HepG2 (cell line): Measurements from ENCODE around the gene SRSF2. TPM values are rescaled to one million over a fixed set of nuclear protein-coding genes. Genes with fewer than 3 reads are reported as not detected.

Source experiments
- GATAD2A ChIP-seq: IDR thresholded peaks from 2 replicates; pipeline ENCODE4 v1.6.1; 2016
- IRF2 ChIP-seq: IDR thresholded peaks from 2 replicates; pipeline ENCODE4 v1.6.1; 2018; ENCODE audit warnings: missing genetic modification reagents, missing compliant biosample characterization
- STAT6 ChIP-seq: sonication (generic); formaldehyde crosslinking; IDR thresholded peaks from 2 replicates; pipeline ENCODE4 v1.4.0; 2020; ENCODE audit warnings: missing genetic modification reagents, mild to moderate bottlenecking, borderline replicate concordance
- ZNF280B ChIP-seq: sonication (generic); formaldehyde crosslinking; IDR thresholded peaks from 2 replicates; pipeline ENCODE4 v1.5.0; 2020; ENCODE audit warnings: missing genetic modification reagents, mild to moderate bottlenecking, borderline replicate concordance
- ZNF510 ChIP-seq: sonication (generic); formaldehyde crosslinking; IDR thresholded peaks from 2 replicates; pipeline ENCODE4 v1.4.0; 2020; ENCODE audit warnings: low read depth, mild to moderate bottlenecking, missing genetic modification reagents
- ZNF607 ChIP-seq: sonication (generic); formaldehyde crosslinking; IDR thresholded peaks from 2 replicates; pipeline ENCODE4 v1.5.1; 2020; ENCODE audit warnings: missing genetic modification reagents, mild to moderate bottlenecking, borderline replicate concordance
- ZNF614 ChIP-seq: IDR thresholded peaks from 2 replicates; pipeline ENCODE4 v1.6.1; 2018; ENCODE audit warnings: missing biosample characterization, missing genetic modification reagents, inconsistent platforms, borderline replicate concordance
- polyA plus RNA-seq, 8 experiments: library from polyadenylated mRNA; depleted of rRNA in 3 of 8; stranded (reverse) in 7 of 8; unstranded in 1 of 8; fragments of >200 nt; fragmentation: Illumina TruSeq in 4 of 8; extraction: Trizol in 4 of 8; gene quantifications; 2 replicates each; pipeline versions ENCODE4 v1.2.1 to v1.2.3, GENCODE V29; 2011 to 2016; ENCODE audit warnings: low read depth in 4 of 8, missing spikeins in 1 of 8, mixed read lengths in 1 of 8; ENCODE audit not compliant: insufficient read depth in 1 of 8
- total RNA-seq, 5 experiments: library from RNA; depleted of rRNA; stranded (reverse); fragments of >200 nt; fragmentation: Illumina TruSeq; extraction: Trizol; gene quantifications; 2 replicates each; pipeline ENCODE4 v1.2.3, GENCODE V29; 2016; ENCODE audit warnings: low read depth in 1 of 5

Gene SRSF2
- total and polyA plus RNA-seq, 2 of the 13 experiments (the other 11 are each of a cell fraction or from before 2014, with no cell fraction given) = 306 to 319 TPM

- TF ChIP-seq GATAD2A (peak; percentile 76), STAT6 (CRISPR knock-in tag) (peak; percentile 79; the same call in 1 of the 2 replicates), ZNF510 (CRISPR knock-in tag) (no peak; the same call in 1 of the 2 replicates), ZNF614 (CRISPR knock-in tag) (peak; percentile 91), ZNF280B (no peak), ZNF607 (CRISPR knock-in tag) (peak; percentile 28), IRF2 (peak; percentile 91)
These were observed 45.5 kb downstream of the SRSF2 start (continued) for GRCh38 chr17:76691379-76692191.
